H1 (cell line): Measurements from ENCODE around the gene JAKMIP1. TPM values are rescaled to one million over a fixed set of nuclear protein-coding genes. Genes with fewer than 3 reads are reported as not detected.

ENCODE experiments used
- CTCF ChIA-PET: fragments of 300-600 bp; sonication (Branson Sonifier 250); formaldehyde crosslinking; loops from one replicate; lab custom pipeline; 2021; ENCODE audit not compliant: partially characterized antibody; lab: Charles Lee
- POLR2A ChIA-PET: fragments of 300-600 bp; sonication (Branson Sonifier 250); formaldehyde crosslinking; loops from one replicate; lab custom pipeline; 2021; ENCODE audit warnings: inconsistent platforms; ENCODE audit not compliant: partially characterized antibody; lab: Charles Lee
- DNase-seq, 2 experiments: peaks; one replicate each; pipeline versions ENCODE4 v3.0.0 to v3.0.0-alpha.2; 2010 to 2022; ENCODE audit warnings: low spot score in 2 of 2, low read depth in 1 of 2, mixed read lengths in 1 of 2
- FAIRE-seq: peaks from 2 replicates; lab custom pipeline; 2011; peaks lifted over from hg19 to GRCh38; lab: Jason Lieb, UNC
- H2AFZ ChIP-seq: 2 replicates; pipeline ENCODE4 v1.8.1; 2012; ENCODE audit warnings: low read length, inconsistent platforms
- H2AK5ac ChIP-seq: 2 replicates; pipeline ENCODE4 v1.6.1; 2013; ENCODE audit warnings: low read depth, low read length
- H2BK120ac ChIP-seq: replicated peaks from 2 replicates; pipeline ENCODE3; 2013; ENCODE audit warnings: low read depth, low read length, inconsistent platforms
- H2BK12ac ChIP-seq: 2 replicates; pipeline ENCODE4 v1.6.1; 2013; ENCODE audit warnings: low read depth, low read length
- H2BK15ac ChIP-seq: 2 replicates; pipeline ENCODE4 v1.6.1; 2013; ENCODE audit warnings: low read length
- H2BK20ac ChIP-seq: 2 replicates; pipeline ENCODE4 v1.6.1; 2013; ENCODE audit warnings: low read length
- H2BK5ac ChIP-seq: 2 replicates; pipeline ENCODE4 v1.6.1; 2013; ENCODE audit warnings: low read depth, low read length
- H3K14ac ChIP-seq: 2 replicates; pipeline ENCODE4 v1.6.1; 2013; ENCODE audit warnings: inconsistent platforms; ENCODE audit not compliant: insufficient read length
- H3K18ac ChIP-seq: 2 replicates; pipeline ENCODE4 v1.6.1; 2013; ENCODE audit warnings: low read length; ENCODE audit errors: extremely low read depth
- H3K23ac ChIP-seq: 2 replicates; pipeline ENCODE4 v1.6.1; 2013; ENCODE audit warnings: inconsistent platforms; ENCODE audit not compliant: insufficient read length
- H3K23me2 ChIP-seq: 2 replicates; pipeline ENCODE4 v1.6.1; 2013; ENCODE audit warnings: low read depth, low read length
- H3K27ac ChIP-seq: 2 replicates; pipeline ENCODE4 v1.6.1; 2011; ENCODE audit warnings: low read depth, low read length, inconsistent platforms
- H3K27me3 ChIP-seq, 4 experiments: replicated peaks in 1 of 4; 1 replicate in 1 of 4; 2 replicates in 3 of 4; pipeline versions ENCODE4 v1.6.1 to v1.8.1; 2011 to 2013; ENCODE audit warnings: low read length in 3 of 4, mild to moderate bottlenecking in 3 of 4, inconsistent platforms in 2 of 4, mixed read lengths in 2 of 4, moderate library complexity in 1 of 4; ENCODE audit not compliant: control insufficient read depth in 3 of 4, insufficient read depth in 3 of 4; ENCODE audit errors: extremely low read depth in 1 of 4
- H3K36me3 ChIP-seq, 4 experiments: 2 replicates each; pipeline versions ENCODE4 v1.6.1 to v1.8.1; 2011 to 2013; ENCODE audit warnings: mild to moderate bottlenecking in 4 of 4, low read length in 3 of 4, moderate library complexity in 2 of 4, control low read depth in 1 of 4, inconsistent platforms in 1 of 4; ENCODE audit not compliant: insufficient read depth in 4 of 4, control insufficient read depth in 2 of 4
- H3K4ac ChIP-seq: replicated peaks from 2 replicates; pipeline ENCODE3; 2013; ENCODE audit warnings: low read length, low read depth, mixed read lengths, inconsistent platforms; ENCODE audit not compliant: insufficient read length
- H3K4me1 ChIP-seq, 4 experiments: replicated peaks in 1 of 4; 1 replicate in 1 of 4; 2 replicates in 3 of 4; pipeline versions ENCODE4 v1.6.1 to v1.8.1; 2011 to 2013; ENCODE audit warnings: low read length in 3 of 4, inconsistent platforms in 2 of 4, mixed read lengths in 1 of 4; ENCODE audit not compliant: insufficient read depth in 4 of 4, control insufficient read depth in 3 of 4
- H3K4me2 ChIP-seq, 2 experiments: 2 replicates each; pipeline versions ENCODE4 v1.6.1 to v1.8.1; 2011 to 2013; ENCODE audit warnings: low read depth in 2 of 2, low read length in 2 of 2, control low read depth in 1 of 2, inconsistent platforms in 1 of 2, mild to moderate bottlenecking in 1 of 2; ENCODE audit not compliant: insufficient read depth in 1 of 2
- H3K4me3 ChIP-seq, 4 experiments: fragments of 200-600, 300-600 bp in 1 of 4; sonication (generic), shearing (Covaris generic), sonication (Bioruptor Twin) in 1 of 4; 2 replicates each; pipeline versions ENCODE4 v1.5.1 to v1.8.1; 2011 to 2016; ENCODE audit warnings: low read length in 4 of 4, low read depth in 3 of 4, control low read depth in 2 of 4, inconsistent platforms in 2 of 4, mild to moderate bottlenecking in 2 of 4, mixed read lengths in 1 of 4, moderate library complexity in 1 of 4; ENCODE audit not compliant: insufficient read depth in 2 of 4; ENCODE audit errors: extremely low read depth in 1 of 4
- H3K56ac ChIP-seq: replicated peaks from 2 replicates; pipeline ENCODE3; 2013; ENCODE audit warnings: low read depth, mild to moderate bottlenecking, mixed read lengths, low read length, inconsistent platforms; ENCODE audit not compliant: insufficient read length
- H3K79me1 ChIP-seq: 2 replicates; pipeline ENCODE4 v1.6.1; 2013; ENCODE audit warnings: low read depth, low read length, control low read depth
- H3K79me2 ChIP-seq, 2 experiments: 2 replicates each; pipeline versions ENCODE4 v1.6.1 to v1.8.1; 2012 to 2013; ENCODE audit warnings: low read length in 2 of 2, mild to moderate bottlenecking in 2 of 2, inconsistent platforms in 1 of 2; ENCODE audit not compliant: insufficient read depth in 2 of 2, control insufficient read depth in 1 of 2
- H3K9ac ChIP-seq, 4 experiments: replicated peaks in 1 of 4; 1 replicate in 1 of 4; 2 replicates in 3 of 4; pipeline versions ENCODE4 v1.6.1 to v1.8.1; 2011 to 2013; ENCODE audit warnings: low read depth in 3 of 4, low read length in 3 of 4, control low read depth in 2 of 4, mild to moderate bottlenecking in 2 of 4, moderate library complexity in 2 of 4, inconsistent platforms in 1 of 4; ENCODE audit errors: extremely low read depth in 1 of 4
- H3K9me3 ChIP-seq, 2 experiments: 2 replicates each; pipeline versions ENCODE4 v1.6.1 to v1.8.1; 2012 to 2013; ENCODE audit warnings: mild to moderate bottlenecking in 2 of 2, moderate library complexity in 2 of 2, control low read depth in 1 of 2, inconsistent platforms in 1 of 2, low read depth in 1 of 2, low read length in 1 of 2, mixed read lengths in 1 of 2; ENCODE audit not compliant: insufficient read depth in 2 of 2
- H4K20me1 ChIP-seq, 2 experiments: replicated peaks in 1 of 2; 2 replicates each; pipeline versions ENCODE3 to v1.8.1; 2011 to 2013; ENCODE audit warnings: inconsistent platforms in 2 of 2, low read length in 2 of 2, mild to moderate bottlenecking in 1 of 2; ENCODE audit not compliant: insufficient read depth in 2 of 2, control insufficient read depth in 1 of 2
- H4K5ac ChIP-seq: 2 replicates; pipeline ENCODE4 v1.6.1; 2013; ENCODE audit warnings: low read length, low read depth, mixed read lengths, inconsistent platforms; ENCODE audit not compliant: insufficient read length
- H4K8ac ChIP-seq: 2 replicates; pipeline ENCODE4 v1.8.0; 2013; ENCODE audit warnings: mild to moderate bottlenecking, moderate library complexity, low read length, inconsistent platforms; ENCODE audit not compliant: insufficient read depth; ENCODE audit errors: extremely low read depth
- H4K91ac ChIP-seq: replicated peaks from 2 replicates; pipeline ENCODE3; 2013; ENCODE audit warnings: low read length, mixed read lengths, inconsistent platforms; ENCODE audit not compliant: insufficient read length
- ATF2 ChIP-seq: IDR thresholded peaks from 2 replicates; pipeline ENCODE4 v1.6.1; 2012; ENCODE audit warnings: low read length, inconsistent platforms
- CBX8 ChIP-seq: fragments of 300-800, 300-1000 bp; sonication (generic); IDR thresholded peaks from 2 replicates; pipeline ENCODE4 v1.7.1; 2016; ENCODE audit warnings: low read depth, low read length, borderline replicate concordance
- E2F6 ChIP-seq: IDR thresholded peaks from 2 replicates; pipeline ENCODE4 v1.6.1; 2012; ENCODE audit warnings: inconsistent platforms
- HDAC2 ChIP-seq, 2 experiments: fragments of 300-600 bp in 1 of 2; sonication (generic) in 1 of 2; IDR thresholded peaks; 2 replicates each; pipeline ENCODE4 v1.6.1; 2011 to 2012; ENCODE audit warnings: low read depth in 2 of 2, low read length in 2 of 2, mild to moderate bottlenecking in 2 of 2, moderate library complexity in 2 of 2, borderline replicate concordance in 1 of 2, inconsistent platforms in 1 of 2
- KDM4A ChIP-seq: IDR thresholded peaks from one replicate; pipeline ENCODE4 v1.7.1; 2012; ENCODE audit warnings: low read depth, mild to moderate bottlenecking, moderate library complexity, low read length, inconsistent platforms; ENCODE audit not compliant: severe bottlenecking
- PHF8 ChIP-seq: fragments of 200-600 bp; sonication (generic); conservative IDR thresholded peaks from 2 replicates; pipeline ENCODE4 v1.7.1; 2012; ENCODE audit warnings: low read depth, mild to moderate bottlenecking, inconsistent platforms, low read length, moderate library complexity
- RFX5 ChIP-seq: IDR thresholded peaks from 2 replicates; pipeline ENCODE4 v1.6.1; 2011; ENCODE audit warnings: low read depth, low read length, improper control_type of control experiment, borderline replicate concordance
- RNF2 ChIP-seq: fragments of 200-900, 300-1000 bp; sonication (generic); IDR thresholded peaks from 2 replicates; pipeline ENCODE4 v1.7.1; 2016; ENCODE audit warnings: borderline replicate concordance, low read depth, mild to moderate bottlenecking, antibody characterized with exemption, low read length; ENCODE audit not compliant: poor library complexity, severe bottlenecking; ENCODE audit errors: missing control alignments
- TAF1 ChIP-seq: IDR thresholded peaks from 2 replicates; pipeline ENCODE4 v1.6.1; 2011; ENCODE audit warnings: mild to moderate bottlenecking, low read depth, low read length
- TCF12 ChIP-seq: IDR thresholded peaks from 2 replicates; pipeline ENCODE4 v1.6.1; 2011; ENCODE audit warnings: low read depth, mild to moderate bottlenecking, low read length
- YY1 ChIP-seq: IDR thresholded peaks from 2 replicates; pipeline ENCODE4 v1.6.1; 2011; ENCODE audit warnings: low read depth, mild to moderate bottlenecking, low read length
- WGBS, 2 experiments: shearing (Covaris generic) in 1 of 2; methylation state at CpG; one replicate each; pipeline versions ENCODE4 v1.1.6 to v1.1.7; 2013 to 2015; ENCODE audit warnings: low lambda C conversion rate in 2 of 2, mixed read lengths in 2 of 2, inconsistent platforms in 1 of 2, low coverage in 1 of 2, missing lambda C conversion rate in 1 of 2; ENCODE audit not compliant: insufficient replicate concordance in 2 of 2, insufficient coverage in 1 of 2, insufficient read length in 1 of 2; ENCODE audit errors: extremely low coverage in 1 of 2, missing lambda C conversion rate in 1 of 2; 5-methylcytosine and 5-hydroxymethylcytosine counted together
- polyA plus RNA-seq, 7 experiments: library from polyadenylated mRNA; depleted of rRNA in 3 of 7; stranded (reverse) in 5 of 7; unstranded in 2 of 7; fragments of >200 nt in 5 of 7; fragments of 200-250 nt in 2 of 7; gene quantifications; 1 replicate in 5 of 7; 2 replicates in 1 of 7; 4 replicates in 1 of 7; pipeline versions ENCODE4 v1.2.1 to v1.2.3, GENCODE V29; 2011 to 2013; ENCODE audit warnings: missing spikeins in 2 of 7, mixed read lengths in 2 of 7
- total RNA-seq: library from RNA; stranded (reverse); fragmentation: NEBNext Ultra II Directional; extraction: Animal tissue kit (Norgen Biotek cat#: 25700); gene quantifications from 2 replicates; pipeline ENCODE4 v1.2.1, GENCODE V29; 2021

The JAKMIP1 gene
- total and polyA plus RNA-seq, 2 of the 8 experiments (the other 6 are each of a cell fraction or from before 2014, with no cell fraction given): 2.5 to 4.4 TPM

- Histone ChIP-seq H2AK5ac (no peak overlapping the region), H3K4me3 (no peak overlapping the region), H3K4me2 (no peak overlapping the region), H3K27ac (no peak overlapping the region), H2BK120ac (no peak overlapping the region), H4K5ac (no peak overlapping the region), H3K18ac (no peak overlapping the region), H2AFZ (no peak overlapping the region), H2BK12ac (no peak overlapping the region), H3K14ac (no peak overlapping the region), H3K9ac (no peak overlapping the region), H2BK5ac (no peak overlapping the region), H3K4ac (no peak overlapping the region), H2BK15ac (no peak overlapping the region), H3K4me1 (peaks cover 5 to 11% (median 7%) of the 10 kb centered on the region in 4 experiments), H3K23ac (no peak overlapping the region), H3K23me2 (peaks cover 2% of the 10 kb centered on the region; the same call in 1 of the 2 replicates), H4K8ac (no peak overlapping the region), H3K27me3 (no peaks in the 10 kb centered on the region), H4K20me1 (no peaks in the 10 kb centered on the region), H3K9me3 (no peaks in the 10 kb centered on the region), H4K91ac (no peak overlapping the region), H2BK20ac (no peak overlapping the region), H3K36me3 (no peaks in the 10 kb centered on the region), H3K56ac (no peak overlapping the region), H3K79me1 (no peaks in the 10 kb centered on the region), H3K79me2 (no peaks in the 10 kb centered on the region)
- ChIA-PET CTCF (interaction anchor here (1.4 to 6.7 kb wide), 3 partner anchors 12 to 76 kb away, joined by 3 to 64 read pairs (median 17); no protein-coding TSS in a partner anchor), POLR2A (no interaction called here)
- DNase-seq (no peak), FAIRE-seq (no peak)
- WGBS, 2 experiments: 90% methylated on average over 6 of the region's 6 CpGs; no CpG with 5 or more reads in 1 of the 2 experiments
- TF ChIP-seq ATF2: no peak
- TF ChIP-seq E2F6: no peak
- TF ChIP-seq KDM4A: no peak
- TF ChIP-seq YY1: no peak
- TF ChIP-seq PHF8: no peak
- no peak for TF ChIP-seq RFX5
- TF ChIP-seq CBX8: no peak
- TF ChIP-seq TCF12: no peak
- no peak for TF ChIP-seq RNF2
- no peak for TF ChIP-seq HDAC2 (IDR thresholded peaks at IDR 0.05; ENCODE audit: borderline replicate concordance in 1 of 2, low read depth in 2 of 2, low read length in 2 of 2)
- TF ChIP-seq TAF1: no peak
These were observed 125.6 kb downstream of the JAKMIP1 start for GRCh38 chr4:6074758-6075157.
